Measurements from ENCODE around the gene MPP2.

DNA sequence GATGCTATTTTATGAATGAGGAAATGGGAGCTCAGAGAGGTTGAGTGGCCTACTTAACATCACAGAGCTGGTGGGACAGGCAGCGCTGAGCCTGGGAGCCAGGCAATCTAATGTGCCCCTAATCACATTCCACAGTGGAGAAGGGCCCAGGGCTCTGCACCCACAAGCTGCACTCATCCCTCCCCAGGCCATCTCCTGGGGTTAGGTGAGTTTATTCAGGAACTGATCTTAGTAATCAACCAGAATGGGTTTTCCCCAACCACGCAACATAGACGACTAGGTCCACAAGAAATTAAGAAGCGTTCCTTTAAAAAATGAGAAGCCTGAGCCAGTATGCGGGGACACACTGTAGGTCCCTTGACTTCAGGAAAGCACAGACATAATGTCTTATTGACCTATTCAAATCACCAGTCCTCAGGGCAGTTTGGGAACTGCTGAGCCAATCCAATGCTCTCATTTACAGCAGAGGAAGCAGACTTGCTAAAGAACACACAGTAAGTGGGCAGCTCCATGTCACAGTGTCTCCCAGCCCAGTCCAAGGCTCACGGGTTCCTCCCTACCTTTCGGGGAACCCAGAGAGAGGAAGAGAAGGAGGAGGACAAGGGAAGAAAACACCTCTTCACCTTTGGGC lies 76.7 kb downstream of the MPP2 start:
- TF ChIP-seq CTCF (conservative IDR thresholded peaks at IDR 0.05; ENCODE audit: low read length) (no peak), EZH2phosphoT487 (IDR thresholded peaks at IDR 0.05; ENCODE audit: borderline replicate concordance) (no peak)

All from Loucy (cell line).